IPS DF 19.7 (cell line): ENCODE data around the gene TMEM244.
"Not testable (repeated sequence)": the region's sequence is repeated elsewhere in the genome, so short reads cannot be mapped to it uniquely, and the experiment has no call there.

Source experiments
- DNase-seq: peaks from one replicate; pipeline ENCODE4 v3.0.0-alpha.2; 2013; ENCODE audit warnings: low read depth, low spot score

TMEM244 gene

GRCh38 chr6:129812145-129812777 is 48.9 kb downstream of the TMEM244 start:
- DNase-seq: no peak

DNA sequence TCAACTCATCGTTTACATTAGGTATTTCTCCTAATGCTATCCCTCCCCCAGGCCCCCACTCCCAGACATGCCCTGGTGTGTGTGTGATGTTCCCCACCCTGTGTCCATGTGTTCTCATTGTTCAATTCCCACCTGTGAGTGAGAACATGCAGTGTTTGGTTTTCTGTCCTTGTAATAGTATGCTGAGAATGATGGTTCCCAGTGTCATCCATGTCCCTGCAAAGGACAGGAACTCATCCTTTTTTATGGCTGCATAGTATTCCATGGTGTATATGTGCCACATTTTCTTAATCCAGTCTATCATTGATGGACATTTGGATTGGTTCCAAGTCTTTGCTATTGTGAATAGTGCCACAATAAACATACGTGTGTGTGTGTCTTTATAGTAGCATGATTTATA is 54.0 kb downstream of the TMEM244 start:
- DNase-seq: not testable (repeated sequence)

DNA sequence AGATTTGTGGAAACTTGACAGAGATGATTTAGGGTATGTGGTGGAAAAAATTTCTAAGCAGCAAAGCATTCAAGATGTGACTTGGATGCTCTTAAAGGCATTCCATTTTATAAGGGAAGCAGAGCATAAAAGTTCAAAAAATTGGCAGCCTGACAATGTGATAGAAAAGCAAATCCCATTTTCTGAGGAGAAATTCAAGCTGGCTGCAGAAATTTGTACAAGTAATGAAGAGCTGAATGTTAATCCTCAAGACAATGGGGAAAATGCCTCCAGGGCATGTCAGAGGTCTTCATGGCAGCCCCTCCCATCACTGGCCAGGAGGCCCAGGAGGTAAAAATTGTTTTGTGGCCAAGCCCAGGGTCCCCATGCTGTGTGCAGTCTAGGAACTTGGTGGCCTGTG is 58.2 kb downstream of the TMEM244 start:
- not testable (repeated sequence) for DNase-seq

- DNase-seq: no peak
Observed at GRCh38 chr6:129801909-129802308, 59.2 kb downstream of the TMEM244 start.

DNA sequence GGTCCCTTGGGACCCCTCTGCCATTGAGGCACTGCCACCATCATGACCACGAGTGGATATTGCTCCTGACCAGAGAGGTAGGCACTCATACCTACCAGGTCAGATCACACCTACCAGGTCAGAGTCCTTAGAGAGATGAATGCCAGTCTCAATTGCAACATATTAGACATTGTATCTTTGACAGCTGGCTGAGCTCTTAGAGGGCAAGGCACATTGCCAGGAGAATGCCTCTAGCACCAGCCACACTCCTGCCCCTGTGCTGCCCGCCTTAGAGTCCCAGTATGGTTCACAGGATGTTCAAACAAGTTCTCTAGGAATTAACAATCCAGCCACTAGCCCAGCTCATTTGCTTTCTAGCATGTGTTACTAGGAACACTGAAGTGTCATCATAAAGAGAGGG is 65.9 kb downstream of the TMEM244 start:
- no peak for DNase-seq

GRCh38 chr6:129793447-129793846 is 67.7 kb downstream of the TMEM244 start:
- no peak for DNase-seq

- no peak for DNase-seq
Observed at GRCh38 chr6:129792049-129792448, 69.1 kb downstream of the TMEM244 start.

DNA sequence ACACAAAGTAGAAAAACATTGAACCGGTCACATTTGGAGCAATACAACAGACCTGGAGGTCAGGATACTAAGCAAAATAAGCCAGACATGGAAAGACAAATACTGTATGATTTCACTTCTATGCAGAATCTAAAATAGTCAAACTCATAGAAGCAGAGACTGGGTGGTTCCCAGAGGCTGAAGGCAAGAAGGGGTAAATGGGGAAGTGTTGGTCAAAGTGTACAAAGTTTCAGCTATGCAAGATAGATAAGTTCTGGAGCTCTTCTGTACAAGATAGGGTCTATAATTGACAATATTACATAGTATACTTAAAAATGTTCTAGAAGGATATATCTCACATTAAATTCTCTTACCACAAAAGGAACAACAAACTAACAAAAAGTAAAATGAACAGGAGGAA is 70.3 kb downstream of the TMEM244 start:
- DNase-seq: no peak

GRCh38 chr6:129789974-129790373 is 71.1 kb downstream of the TMEM244 start:
- DNase-seq: no peak

- no peak for DNase-seq
Observed at GRCh38 chr6:129787816-129788215, 73.3 kb downstream of the TMEM244 start.

GRCh38 chr6:129786548-129786947 is 74.6 kb downstream of the TMEM244 start:
- DNase-seq: no peak

DNA sequence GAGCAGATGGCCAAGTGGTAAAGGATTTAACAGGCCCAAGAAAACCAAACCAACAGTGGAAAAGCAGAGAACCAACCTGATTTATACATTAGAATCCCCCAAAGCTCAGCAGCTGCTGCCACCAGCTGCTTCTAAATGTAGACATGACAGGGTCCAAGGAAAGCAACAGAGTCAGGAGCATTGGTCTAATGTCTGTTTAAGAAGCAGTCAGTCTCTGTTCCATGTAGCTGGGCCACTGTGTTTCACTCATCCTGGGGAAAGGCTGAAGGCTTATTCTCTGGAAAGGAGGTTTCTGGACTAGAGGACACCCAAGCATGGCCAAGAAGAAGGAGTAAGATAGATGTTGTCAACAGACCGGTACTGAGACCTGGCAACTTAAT is 75.4 kb downstream of the TMEM244 start:
- no peak for DNase-seq

DNA sequence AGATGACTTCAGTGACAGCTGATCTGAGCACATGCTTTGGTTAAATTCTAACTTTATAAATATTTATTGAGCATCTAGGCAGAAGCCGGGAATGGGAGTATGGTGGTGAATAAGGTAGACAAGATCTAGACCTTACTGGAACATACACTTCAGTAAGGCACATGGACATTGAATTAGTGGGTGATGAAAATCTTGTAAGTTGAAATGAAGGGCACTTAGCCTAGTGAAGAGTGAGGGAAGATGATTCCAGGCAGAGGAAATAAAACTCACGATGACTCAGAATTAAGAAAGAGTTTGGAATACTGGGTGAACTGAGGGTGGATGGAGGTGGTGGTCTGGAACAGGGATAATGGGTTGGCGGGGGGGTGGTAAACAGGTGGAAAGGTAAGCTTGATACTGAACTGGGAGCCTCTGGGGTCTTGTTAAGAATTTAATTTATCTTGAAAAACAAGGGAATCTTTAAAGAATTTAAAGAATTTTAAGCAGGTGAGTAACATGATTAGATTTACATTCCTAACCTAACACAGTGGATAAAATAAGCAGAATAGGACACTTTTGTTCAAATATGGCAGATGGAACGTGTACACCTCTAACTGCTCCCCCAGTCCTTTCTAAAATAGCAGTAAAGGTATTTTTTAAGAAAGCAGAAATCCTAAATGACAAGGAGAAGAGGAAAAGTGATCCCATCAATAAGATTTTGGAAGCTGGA is 75.9 kb downstream of the TMEM244 start:
- DNase-seq: no peak
